VCaP (cell line): ENCODE results near the gene PRR33.
"Not testable (repeated sequence)": the region's sequence is repeated elsewhere in the genome, so short reads cannot be mapped to it uniquely, and the experiment has no call there.

Source experiments
- H3K27ac ChIP-seq: fragments of 450-650 bp; 2 replicates; pipeline ENCODE4 v1.5.1; 2017
- TF ChIP-seq, protein P1 (sequence below): fragments of 450-650 bp; conservative IDR thresholded peaks from 2 replicates; pipeline ENCODE4 v1.5.1; 2017; ENCODE audit warnings: mild to moderate bottlenecking, moderate library complexity

PRR33 gene

GRCh38 chr11:1891831-1892115 lies at the start of gene PRR33:
Gene PRR33, minus strand, starts transcription at chr11:1891895. Its CDS starts 1,311 bp downstream, at chr11:1890584.
- TF ChIP-seq, protein P1, sequence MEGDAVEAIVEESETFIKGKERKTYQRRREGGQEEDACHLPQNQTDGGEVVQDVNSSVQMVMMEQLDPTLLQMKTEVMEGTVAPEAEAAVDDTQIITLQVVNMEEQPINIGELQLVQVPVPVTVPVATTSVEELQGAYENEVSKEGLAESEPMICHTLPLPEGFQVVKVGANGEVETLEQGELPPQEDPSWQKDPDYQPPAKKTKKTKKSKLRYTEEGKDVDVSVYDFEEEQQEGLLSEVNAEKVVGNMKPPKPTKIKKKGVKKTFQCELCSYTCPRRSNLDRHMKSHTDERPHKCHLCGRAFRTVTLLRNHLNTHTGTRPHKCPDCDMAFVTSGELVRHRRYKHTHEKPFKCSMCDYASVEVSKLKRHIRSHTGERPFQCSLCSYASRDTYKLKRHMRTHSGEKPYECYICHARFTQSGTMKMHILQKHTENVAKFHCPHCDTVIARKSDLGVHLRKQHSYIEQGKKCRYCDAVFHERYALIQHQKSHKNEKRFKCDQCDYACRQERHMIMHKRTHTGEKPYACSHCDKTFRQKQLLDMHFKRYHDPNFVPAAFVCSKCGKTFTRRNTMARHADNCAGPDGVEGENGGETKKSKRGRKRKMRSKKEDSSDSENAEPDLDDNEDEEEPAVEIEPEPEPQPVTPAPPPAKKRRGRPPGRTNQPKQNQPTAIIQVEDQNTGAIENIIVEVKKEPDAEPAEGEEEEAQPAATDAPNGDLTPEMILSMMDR = no peak
- no peak within 1 kb of the TSS for H3K27ac ChIP-seq

- H3K27ac ChIP-seq = not testable (repeated sequence)
Observed at GRCh38 chr11:1939788-1940187, 48.1 kb upstream of the PRR33 start.

DNA sequence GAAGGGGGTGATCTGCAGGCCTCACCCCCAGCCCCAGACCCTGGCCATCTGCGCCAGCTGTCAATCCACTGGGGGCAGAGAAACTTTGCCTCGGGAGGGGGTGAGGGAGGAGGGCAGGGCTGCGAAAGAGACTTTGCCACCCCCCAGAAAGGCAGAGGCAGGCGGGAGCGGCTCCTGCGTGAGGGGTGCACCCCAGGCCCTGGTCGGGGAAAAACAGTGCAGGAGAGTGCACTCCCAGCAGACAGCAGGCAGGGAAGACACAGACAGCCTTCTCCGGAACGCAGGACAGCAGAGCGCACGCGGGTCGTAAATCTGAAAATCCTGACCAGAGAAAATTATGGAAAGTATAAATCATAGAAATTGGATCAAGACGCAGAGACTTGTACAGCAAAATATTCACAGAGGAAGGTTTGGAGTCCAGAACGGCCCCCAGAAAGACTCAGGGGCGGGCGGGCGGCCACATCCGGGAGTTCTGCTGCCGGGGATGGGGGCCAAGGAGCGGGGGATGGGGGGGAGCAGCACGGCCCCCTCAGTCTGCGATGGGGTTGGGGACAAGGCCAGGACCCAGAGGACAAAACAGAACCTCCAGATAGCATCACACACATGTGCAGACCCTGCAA lies 47.4 kb upstream of the PRR33 start:
- H3K27ac ChIP-seq = no peak overlapping the region
- TF ChIP-seq, protein P1 = no peak

- H3K27ac ChIP-seq = no peak overlapping the region
- TF ChIP-seq, protein P1 = no peak
Observed at GRCh38 chr11:1938343-1939005, 46.8 kb upstream of the PRR33 start.

DNA sequence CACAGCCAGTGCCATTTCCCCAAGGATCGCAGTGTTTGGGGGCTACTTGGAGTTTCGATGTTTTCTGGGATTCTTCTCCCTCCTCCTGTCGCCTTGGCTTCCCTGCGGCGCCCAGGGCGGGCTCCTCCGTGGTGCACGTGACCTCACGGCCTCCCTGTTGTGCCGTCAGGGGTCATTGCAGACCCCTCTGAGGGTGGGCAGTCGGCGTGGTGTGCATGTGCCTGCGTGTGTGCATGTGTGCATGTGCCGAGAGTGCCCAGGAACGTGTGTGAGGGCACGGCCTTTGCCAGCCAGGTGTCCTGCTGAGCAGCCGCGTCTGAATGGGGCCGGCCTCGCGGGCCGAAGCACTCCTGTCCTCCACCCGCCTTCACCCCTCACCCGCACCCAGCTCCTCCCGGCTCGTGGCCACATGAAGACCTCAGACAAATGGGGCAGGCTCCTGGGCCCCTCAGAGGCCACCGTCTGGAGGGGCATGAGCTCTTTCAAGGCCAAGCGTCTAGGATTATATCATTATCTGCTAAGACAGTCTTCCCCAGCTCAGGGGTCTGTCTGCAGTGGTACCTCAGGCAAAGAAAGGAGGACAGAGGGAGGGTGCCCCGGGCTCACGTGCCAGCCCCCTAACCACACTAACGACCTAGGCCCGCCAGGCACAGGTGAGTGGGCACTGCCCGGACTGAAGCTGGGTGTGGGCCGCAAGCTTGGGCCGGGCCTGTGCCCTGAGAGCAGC lies 46.1 kb upstream of the PRR33 start:
- TF ChIP-seq, protein P1 = no peak
- no peak overlapping the region for H3K27ac ChIP-seq

- H3K27ac ChIP-seq = no peak overlapping the region
- TF ChIP-seq, protein P1 = no peak
Observed at GRCh38 chr11:1936781-1937615, 45.3 kb upstream of the PRR33 start.

- TF ChIP-seq, protein P1 = no peak
- no peak overlapping the region for H3K27ac ChIP-seq
Observed at GRCh38 chr11:1936072-1936780, 44.5 kb upstream of the PRR33 start.
